ENCODE results near the gene NDUFC2. TPM values are rescaled to one million over a fixed set of nuclear protein-coding genes. Genes with fewer than 3 reads are reported as not detected.

The NDUFC2 gene
- total RNA-seq, 1 donor from 2014 or later: 233 TPM

GRCh38 chr11:78039919-78040671 is 39.6 kb downstream of the NDUFC2 start:
- H3K4me1 Mint-ChIP-seq (ENCODE audit: unreplicated experiment): peaks cover 15% of the 10 kb centered on the region
- no peaks in the 10 kb centered on the region for H3K27me3 Mint-ChIP-seq
- no peak for TF ChIP-seq CTCF (conservative IDR thresholded peaks at IDR 0.05)
- H3K4me3 Mint-ChIP-seq: peak overlapping the region; percentile 67
- DNase-seq (ENCODE audit: extremely low spot score, unreplicated experiment): no peak
- H3K9me3 Mint-ChIP-seq: no peaks in the 10 kb centered on the region
- H3K36me3 Mint-ChIP-seq: no peaks in the 10 kb centered on the region
- peak overlapping the region; percentile 85 for H3K27ac Mint-ChIP-seq

- no peak for DNase-seq (ENCODE audit: extremely low spot score, unreplicated experiment)
- Mint-ChIP-seq H3K4me1 (ENCODE audit: unreplicated experiment) (peaks cover 15% of the 10 kb centered on the region), H3K36me3 (no peaks in the 10 kb centered on the region), H3K27me3 (no peaks in the 10 kb centered on the region), H3K27ac (peak overlapping the region; percentile 85), H3K9me3 (no peaks in the 10 kb centered on the region), H3K4me3 (peak overlapping the region; percentile 10)
- no peak for TF ChIP-seq CTCF (conservative IDR thresholded peaks at IDR 0.05)
Observed at GRCh38 chr11:78039391-78039918, 40.2 kb downstream of the NDUFC2 start.

GRCh38 chr11:78038697-78039313 is 40.9 kb downstream of the NDUFC2 start:
- Mint-ChIP-seq H3K4me1 (ENCODE audit: unreplicated experiment) (peaks cover 15% of the 10 kb centered on the region), H3K36me3 (no peaks in the 10 kb centered on the region), H3K4me3 (no peak overlapping the region), H3K9me3 (no peaks in the 10 kb centered on the region), H3K27ac (no peak overlapping the region), H3K27me3 (no peaks in the 10 kb centered on the region)
- no peak for DNase-seq (ENCODE audit: extremely low spot score, unreplicated experiment)
- no peak for TF ChIP-seq CTCF (conservative IDR thresholded peaks at IDR 0.05)

- no peak overlapping the region for H3K27ac Mint-ChIP-seq
- no peaks in the 10 kb centered on the region for H3K36me3 Mint-ChIP-seq
- no peak overlapping the region for H3K4me3 Mint-ChIP-seq
- H3K4me1 Mint-ChIP-seq (ENCODE audit: unreplicated experiment): peaks cover 15% of the 10 kb centered on the region
- no peak for TF ChIP-seq CTCF (conservative IDR thresholded peaks at IDR 0.05)
- no peak for DNase-seq (ENCODE audit: extremely low spot score, unreplicated experiment)
- H3K27me3 Mint-ChIP-seq: no peaks in the 10 kb centered on the region
- no peaks in the 10 kb centered on the region for H3K9me3 Mint-ChIP-seq
Observed at GRCh38 chr11:78037825-78038620, 41.6 kb downstream of the NDUFC2 start.

- H3K4me1 Mint-ChIP-seq (ENCODE audit: unreplicated experiment): peaks cover 15% of the 10 kb centered on the region
- no peaks in the 10 kb centered on the region for H3K9me3 Mint-ChIP-seq
- no peak overlapping the region for H3K4me3 Mint-ChIP-seq
- H3K36me3 Mint-ChIP-seq: no peaks in the 10 kb centered on the region
- peak overlapping the region; percentile 18 for H3K27ac Mint-ChIP-seq
- no peaks in the 10 kb centered on the region for H3K27me3 Mint-ChIP-seq
- no peak for TF ChIP-seq CTCF (conservative IDR thresholded peaks at IDR 0.05)
- no peak for DNase-seq (ENCODE audit: extremely low spot score, unreplicated experiment)
Observed at GRCh38 chr11:78037056-78037455, 42.6 kb downstream of the NDUFC2 start.
